ENCODE data around the gene NOL4L.

Gene NOL4L

GRCh38 chr20:32483351-32484224, 101.5 kb downstream of the NOL4L start:
- peak; percentile 77 for DNase-seq (ENCODE audit: low spot score)

- no peak for DNase-seq (ENCODE audit: low spot score)
These were observed 102.5 kb downstream of the NOL4L start for GRCh38 chr20:32482442-32483261.

GRCh38 chr20:32482143-32482441, 103.0 kb downstream of the NOL4L start:
- DNase-seq (ENCODE audit: low spot score), result no peak

GRCh38 chr20:32481311-32482142, 103.6 kb downstream of the NOL4L start:
- DNase-seq (ENCODE audit: low spot score), result no peak

GRCh38 chr20:32480371-32481241, 104.5 kb downstream of the NOL4L start:
- no peak for DNase-seq (ENCODE audit: low spot score)

GRCh38 chr20:32479697-32480171, 105.4 kb downstream of the NOL4L start:
- DNase-seq (ENCODE audit: low spot score), result no peak

GRCh38 chr20:32479012-32479411, 106.1 kb downstream of the NOL4L start:
- no peak for DNase-seq (ENCODE audit: low spot score)

GRCh38 chr20:32478576-32478975, 106.6 kb downstream of the NOL4L start:
- no peak for DNase-seq (ENCODE audit: low spot score)

GRCh38 chr20:32477594-32478512, 107.3 kb downstream of the NOL4L start:
- DNase-seq (ENCODE audit: low spot score), result no peak

GRCh38 chr20:32476684-32477593, 108.2 kb downstream of the NOL4L start:
- no peak for DNase-seq (ENCODE audit: low spot score)

- no peak for DNase-seq (ENCODE audit: low spot score)
These were observed 109.9 kb downstream of the NOL4L start for GRCh38 chr20:32474967-32475811.

- no peak for DNase-seq (ENCODE audit: low spot score)
These were observed 110.5 kb downstream of the NOL4L start for GRCh38 chr20:32474717-32474966.

GRCh38 chr20:32474009-32474716, 111.0 kb downstream of the NOL4L start:
- no peak for DNase-seq (ENCODE audit: low spot score)

- no peak for DNase-seq (ENCODE audit: low spot score)
These were observed 111.7 kb downstream of the NOL4L start for GRCh38 chr20:32473231-32474008.

- DNase-seq (ENCODE audit: low spot score), result no peak
These were observed 112.4 kb downstream of the NOL4L start for GRCh38 chr20:32472581-32473207.

- DNase-seq (ENCODE audit: low spot score), result no peak
These were observed 114.2 kb downstream of the NOL4L start for GRCh38 chr20:32470940-32471339.

Data from RKO (cell line).